Measurements from ENCODE around the gene PAGE5.

DNA sequence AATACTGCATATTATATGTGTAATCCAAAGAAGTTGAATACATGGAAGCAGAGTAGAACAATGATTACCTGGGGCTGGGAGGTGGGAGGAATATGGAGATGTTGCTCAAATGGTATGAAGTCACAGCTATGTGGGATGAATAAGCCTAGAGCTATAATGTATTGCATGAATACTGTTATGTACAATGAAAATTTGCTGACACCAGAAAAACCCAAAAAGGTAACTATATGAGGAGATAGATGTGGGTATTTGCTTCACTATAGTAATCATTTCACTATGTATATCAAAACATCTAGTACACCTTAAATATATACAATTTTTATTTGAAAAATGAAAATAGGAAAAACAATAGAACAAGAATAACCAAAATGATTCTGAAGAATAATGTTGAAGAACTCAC lies 33.4 kb downstream of the PAGE5 start:
- TF ChIP-seq, protein P1, sequence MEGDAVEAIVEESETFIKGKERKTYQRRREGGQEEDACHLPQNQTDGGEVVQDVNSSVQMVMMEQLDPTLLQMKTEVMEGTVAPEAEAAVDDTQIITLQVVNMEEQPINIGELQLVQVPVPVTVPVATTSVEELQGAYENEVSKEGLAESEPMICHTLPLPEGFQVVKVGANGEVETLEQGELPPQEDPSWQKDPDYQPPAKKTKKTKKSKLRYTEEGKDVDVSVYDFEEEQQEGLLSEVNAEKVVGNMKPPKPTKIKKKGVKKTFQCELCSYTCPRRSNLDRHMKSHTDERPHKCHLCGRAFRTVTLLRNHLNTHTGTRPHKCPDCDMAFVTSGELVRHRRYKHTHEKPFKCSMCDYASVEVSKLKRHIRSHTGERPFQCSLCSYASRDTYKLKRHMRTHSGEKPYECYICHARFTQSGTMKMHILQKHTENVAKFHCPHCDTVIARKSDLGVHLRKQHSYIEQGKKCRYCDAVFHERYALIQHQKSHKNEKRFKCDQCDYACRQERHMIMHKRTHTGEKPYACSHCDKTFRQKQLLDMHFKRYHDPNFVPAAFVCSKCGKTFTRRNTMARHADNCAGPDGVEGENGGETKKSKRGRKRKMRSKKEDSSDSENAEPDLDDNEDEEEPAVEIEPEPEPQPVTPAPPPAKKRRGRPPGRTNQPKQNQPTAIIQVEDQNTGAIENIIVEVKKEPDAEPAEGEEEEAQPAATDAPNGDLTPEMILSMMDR (IDR thresholded peaks at IDR 0.05; ENCODE audit: low read depth, low read length) = no peak
- no peak for TF ChIP-seq EZH2phosphoT487 (IDR thresholded peaks at IDR 0.05; ENCODE audit: low read depth)
